GM21619 (cell line): ENCODE data around the gene GALNT7.
A peak's percentile ranks its signal among the peaks of the same experiment; 100 is the strongest.

Source experiments
- ATAC-seq: cut with Tn5 transposase; IDR thresholded peaks from one replicate; pipeline ENCODE4 v1.9.1; 2021; ENCODE audit not compliant: unreplicated experiment

Gene GALNT7

DNA sequence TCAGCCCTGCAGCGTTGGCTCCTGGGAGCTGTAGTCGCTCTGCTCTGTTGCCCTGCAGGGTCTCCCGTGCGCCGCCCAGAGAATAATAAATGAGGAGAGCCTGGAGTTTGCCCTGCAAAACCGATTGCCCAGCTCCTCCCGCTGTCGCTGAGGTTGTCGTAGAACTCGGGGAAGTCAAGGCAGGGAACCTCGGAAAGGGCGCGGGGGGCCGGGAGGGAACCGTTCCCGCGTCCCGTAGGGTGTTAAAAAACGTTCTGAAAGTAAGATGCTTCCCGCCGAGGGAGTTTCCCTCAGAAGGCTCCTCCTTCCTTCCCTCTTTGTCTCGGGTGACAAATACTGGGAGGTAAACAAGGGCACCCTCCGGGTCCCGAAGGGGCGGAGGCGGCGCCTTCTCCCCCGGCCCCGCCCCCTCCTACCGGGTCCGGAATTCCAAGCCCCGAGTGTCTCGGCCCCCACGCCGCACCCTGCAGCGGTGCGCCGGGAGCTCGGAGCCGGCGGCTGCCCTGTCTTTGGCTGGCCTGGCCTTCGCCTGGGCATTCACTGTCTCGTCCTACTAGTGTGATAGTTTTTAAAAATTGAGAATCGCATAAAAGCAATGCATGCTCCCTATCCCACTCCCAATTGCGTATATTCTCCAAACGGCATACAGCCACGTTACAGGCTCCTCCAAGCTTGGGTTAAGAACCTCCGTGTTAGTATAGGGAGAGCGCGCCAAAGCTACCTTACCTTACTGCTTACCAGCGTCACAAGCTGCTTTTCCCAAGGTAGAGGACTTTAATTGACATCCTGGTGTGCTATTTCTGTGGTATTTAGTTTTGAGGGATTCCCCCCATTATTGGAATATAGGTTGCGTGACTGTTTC lies 166.5 kb downstream of the GALNT7 start:
- ATAC-seq, result peak; percentile 38

DNA sequence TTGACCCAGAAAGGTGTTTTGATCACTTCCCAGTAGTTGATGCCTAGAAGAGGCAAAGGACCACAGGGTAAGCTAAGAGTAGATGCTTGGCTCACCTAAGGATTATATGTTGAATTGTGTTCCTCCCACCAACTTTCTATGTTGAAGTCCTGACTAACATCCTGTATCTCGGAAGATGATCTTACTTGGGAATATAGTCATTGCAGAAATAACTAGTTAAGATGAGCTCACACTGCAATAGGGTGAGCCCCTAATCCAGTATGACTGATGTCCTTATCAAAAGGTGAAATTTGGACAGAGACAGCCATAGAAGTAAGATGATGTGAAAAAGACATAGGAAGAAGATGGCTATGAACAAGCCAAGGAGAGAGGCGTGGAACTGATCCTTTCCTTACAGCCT lies 168.9 kb downstream of the GALNT7 start:
- no peak for ATAC-seq

DNA sequence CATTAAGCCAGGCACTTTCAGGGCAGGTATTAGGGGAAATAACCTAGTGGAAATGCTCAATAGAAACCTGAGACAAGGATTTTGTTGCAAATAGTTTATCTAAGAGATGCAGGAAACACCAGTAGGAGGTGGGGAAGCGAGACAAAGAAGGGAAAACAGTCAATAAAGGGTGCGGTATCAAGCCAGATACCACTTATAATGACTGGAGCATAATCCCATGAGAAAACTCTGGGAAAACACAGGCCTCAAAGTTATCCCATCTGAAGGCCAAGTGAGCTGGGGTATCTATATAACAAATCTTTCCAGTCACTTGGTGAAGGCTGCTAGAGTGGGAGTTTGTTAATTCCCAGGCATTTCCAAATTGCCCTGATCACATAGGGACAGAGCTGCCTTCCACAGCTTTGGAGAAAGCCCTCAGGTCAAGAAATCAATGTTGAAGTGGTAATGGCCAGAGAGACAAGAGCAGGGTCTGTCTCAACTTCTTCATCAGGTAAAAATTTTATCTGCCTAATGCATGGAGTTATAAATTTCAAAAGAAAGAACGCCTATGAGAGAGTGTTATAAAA lies 175.3 kb downstream of the GALNT7 start:
- no peak for ATAC-seq

DNA sequence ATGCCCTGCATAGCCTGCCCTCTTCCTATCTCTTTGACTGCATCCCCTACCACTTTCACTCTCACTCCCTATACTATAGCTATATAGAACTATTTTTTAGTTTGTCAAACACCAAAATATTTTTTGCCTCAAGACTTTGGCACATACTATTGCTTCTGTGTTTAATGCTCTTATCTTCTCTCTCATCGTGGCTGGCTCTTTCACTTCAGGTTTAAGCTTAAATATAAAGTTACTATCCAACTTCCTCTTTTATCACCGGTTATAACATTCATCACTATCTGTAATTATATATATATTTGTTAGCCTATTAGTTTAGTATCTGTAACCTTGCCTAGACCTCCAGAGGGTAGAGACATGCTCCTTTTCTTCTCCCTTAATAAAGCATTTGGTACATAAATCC lies 177.0 kb downstream of the GALNT7 start:
- ATAC-seq, result no peak

DNA sequence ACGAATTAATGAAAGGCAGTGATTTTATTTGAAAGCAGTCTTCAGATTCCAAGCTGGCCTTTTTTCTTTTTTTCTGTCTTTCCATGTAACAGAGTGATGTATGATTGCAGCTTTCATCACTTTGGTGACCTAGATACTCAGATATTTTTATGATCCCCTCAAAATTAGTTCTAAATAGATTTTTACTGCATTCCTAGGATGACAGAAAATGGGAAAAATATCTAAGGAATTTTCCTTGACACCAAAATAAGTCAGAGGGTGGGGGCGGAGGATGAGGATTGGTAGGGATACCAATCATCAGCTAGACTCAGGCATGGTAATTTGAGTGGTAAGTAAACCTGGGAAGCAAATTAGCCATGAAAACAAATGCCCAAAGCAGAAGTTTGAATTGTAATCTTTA lies 177.5 kb downstream of the GALNT7 start:
- ATAC-seq, result no peak

DNA sequence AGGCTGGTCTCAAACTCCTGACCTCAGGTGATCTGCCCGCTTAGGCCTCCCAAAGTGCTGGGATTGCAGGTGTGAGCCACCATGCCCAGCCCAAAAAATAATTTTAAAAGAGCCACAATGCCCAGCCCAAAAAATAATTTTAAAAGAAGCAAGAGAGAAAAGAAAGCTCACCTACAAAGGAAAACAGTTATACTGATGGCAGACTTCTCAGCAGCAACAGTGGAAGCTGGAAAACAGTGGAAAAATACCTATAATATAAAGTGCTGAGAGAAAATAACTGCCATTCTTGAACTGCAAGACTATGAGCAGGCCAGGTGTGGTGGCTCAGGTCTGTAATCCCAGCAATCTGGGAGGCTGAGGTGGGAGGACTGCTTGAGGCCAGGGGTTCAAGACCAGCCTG lies 178.9 kb downstream of the GALNT7 start:
- no peak for ATAC-seq

DNA sequence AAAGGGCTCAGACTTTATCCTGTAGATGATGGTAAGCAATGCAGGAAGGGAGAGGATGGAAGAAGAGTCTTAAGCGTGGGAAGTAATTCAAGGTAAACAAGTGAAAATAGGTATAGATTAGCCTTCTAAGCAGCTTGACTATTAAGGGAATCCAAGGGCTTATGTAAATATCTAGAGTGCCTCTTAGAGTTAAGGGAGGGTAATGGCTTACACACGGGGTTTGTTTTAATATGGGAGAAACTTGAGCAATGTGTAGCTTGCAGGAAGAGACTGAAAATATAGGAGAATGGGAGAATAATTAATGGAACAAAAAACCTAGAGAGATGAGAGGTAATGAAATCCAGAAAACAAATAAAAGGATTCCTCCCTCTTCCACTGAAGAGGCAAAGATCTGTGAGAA lies 189.3 kb downstream of the GALNT7 start:
- no peak for ATAC-seq

DNA sequence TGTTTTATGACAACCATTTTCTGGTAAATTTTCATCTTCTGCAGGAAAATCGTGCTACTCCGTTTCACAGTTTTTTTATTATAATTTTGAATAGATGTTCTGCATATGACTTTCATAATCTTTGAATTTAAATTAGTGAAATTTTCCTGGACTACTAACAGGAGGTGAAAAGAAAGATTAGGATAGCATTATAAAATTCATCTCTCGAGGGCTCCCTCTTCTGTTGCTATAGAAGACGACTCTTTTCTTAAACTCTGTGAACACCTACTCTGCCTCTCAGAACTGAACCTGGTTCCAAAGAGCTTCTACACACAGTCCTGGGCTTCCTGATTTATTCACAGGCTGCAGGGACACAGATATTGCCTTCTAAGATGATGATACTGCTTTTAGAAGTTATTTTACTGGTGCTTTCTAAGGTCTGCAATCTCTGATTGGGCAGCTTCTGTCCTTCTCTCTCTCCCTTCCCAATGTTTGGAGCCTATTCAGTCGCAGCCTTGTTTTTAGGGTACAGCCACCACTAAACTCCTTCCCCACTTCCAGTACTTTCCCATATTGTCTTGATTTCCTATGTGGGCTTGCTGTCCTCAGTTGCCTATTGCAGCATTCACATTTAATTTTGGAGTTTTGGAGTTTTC lies 192.1 kb downstream of the GALNT7 start:
- no peak for ATAC-seq

DNA sequence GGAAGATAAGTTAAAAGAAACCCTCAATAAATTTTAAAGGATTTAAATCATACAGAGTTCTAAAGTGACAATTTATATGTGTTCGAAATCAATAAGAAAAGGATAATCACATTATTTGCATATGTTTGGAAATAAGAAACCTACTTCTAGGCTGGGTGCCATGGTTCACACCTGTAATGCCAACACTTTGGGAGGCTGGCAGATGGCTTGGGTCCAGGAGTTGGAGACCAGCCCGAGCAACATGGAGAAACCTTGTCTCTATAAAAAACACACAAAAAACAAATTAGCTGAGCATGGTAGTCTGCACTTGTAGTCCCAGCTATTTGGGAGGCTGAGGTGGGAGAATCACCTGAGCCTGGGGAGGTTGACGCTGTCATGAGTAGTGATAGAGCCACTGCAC lies 194.1 kb downstream of the GALNT7 start:
- ATAC-seq, result no peak

DNA sequence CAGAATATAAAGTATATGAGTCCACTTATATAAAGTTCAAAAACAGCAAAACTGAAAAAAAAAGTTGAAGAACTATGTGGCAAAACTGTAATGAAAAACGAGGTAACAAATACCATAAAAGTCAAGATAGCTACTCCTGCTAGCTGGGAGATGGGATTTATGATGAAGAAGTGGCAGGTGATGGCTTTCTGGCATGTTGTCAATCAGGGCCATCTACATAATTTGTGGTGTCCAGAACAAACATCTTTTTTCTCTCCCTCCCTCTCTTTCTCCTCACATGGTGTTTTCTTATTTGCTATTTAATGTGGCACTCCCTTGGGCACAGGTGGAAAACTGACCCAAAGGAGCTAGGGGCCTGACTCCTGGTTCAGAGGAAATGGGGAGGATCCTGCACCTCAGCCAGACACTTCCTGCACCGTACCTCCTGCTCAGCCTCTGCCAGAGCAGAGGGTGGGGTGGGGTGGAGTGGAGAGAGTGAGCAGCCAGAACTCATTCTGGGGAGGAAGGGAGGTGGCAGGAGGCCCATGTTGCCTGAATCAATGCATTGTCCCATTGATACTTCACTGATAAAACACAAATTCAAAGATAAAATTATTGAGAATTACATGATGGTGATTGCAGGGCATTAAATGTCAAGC lies 196.9 kb downstream of the GALNT7 start:
- no peak for ATAC-seq

DNA sequence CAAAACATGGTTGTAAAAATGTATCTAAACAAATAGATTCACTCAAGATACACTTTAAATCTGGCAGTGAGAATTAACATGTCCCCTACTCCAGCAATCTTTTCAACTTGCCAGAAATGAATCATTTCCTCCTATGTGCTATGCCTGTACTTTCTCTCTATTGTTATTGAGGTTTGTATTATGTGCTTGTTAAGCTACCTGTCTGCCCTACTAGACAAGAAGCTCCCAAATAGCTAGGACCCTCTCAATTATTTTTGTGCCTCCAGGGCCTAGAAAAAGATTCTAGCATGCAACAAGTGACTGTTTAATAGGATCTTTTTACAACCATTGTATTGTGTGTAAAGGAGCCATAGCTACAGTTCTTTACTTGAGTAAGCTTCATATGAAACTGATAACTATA lies 198.7 kb downstream of the GALNT7 start:
- peak; percentile 17 for ATAC-seq

DNA sequence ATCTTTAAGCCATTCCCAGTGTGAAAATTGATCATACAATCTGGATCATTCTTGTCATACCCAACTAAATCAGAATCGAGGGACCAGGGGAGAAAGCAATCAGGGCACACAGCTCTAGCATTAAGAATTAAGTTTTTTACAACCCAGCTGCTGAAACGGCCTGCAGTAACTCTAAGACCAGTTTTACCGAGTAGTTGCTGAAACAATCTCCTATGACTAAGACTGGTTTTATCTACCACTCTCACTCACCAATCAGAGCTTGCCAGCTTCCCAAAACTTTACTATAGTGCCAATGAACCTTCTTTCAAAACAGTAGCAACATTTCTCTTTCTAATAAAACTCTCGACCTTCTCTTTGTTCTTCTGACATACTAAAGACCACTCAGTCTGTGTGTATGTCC lies 199.3 kb downstream of the GALNT7 start:
- no peak for ATAC-seq

DNA sequence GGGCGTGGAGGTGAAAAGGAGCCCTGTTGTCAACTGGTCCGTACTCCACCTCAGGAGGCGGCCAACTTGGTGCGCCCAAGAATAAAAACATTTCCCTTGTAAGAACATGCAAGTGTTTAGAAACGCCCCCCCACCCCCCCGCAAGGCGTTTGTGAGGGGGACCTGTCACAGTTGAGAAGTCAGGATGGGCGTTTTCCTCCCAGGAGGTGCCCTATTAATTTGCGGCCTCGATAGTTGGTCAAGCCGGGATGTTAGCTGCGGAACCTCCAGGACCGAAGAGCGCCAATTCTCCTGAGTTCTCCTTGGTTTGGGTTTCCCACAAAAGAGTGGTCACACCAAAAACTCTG lies 201.5 kb downstream of the GALNT7 start:
- ATAC-seq, result peak; percentile 2

DNA sequence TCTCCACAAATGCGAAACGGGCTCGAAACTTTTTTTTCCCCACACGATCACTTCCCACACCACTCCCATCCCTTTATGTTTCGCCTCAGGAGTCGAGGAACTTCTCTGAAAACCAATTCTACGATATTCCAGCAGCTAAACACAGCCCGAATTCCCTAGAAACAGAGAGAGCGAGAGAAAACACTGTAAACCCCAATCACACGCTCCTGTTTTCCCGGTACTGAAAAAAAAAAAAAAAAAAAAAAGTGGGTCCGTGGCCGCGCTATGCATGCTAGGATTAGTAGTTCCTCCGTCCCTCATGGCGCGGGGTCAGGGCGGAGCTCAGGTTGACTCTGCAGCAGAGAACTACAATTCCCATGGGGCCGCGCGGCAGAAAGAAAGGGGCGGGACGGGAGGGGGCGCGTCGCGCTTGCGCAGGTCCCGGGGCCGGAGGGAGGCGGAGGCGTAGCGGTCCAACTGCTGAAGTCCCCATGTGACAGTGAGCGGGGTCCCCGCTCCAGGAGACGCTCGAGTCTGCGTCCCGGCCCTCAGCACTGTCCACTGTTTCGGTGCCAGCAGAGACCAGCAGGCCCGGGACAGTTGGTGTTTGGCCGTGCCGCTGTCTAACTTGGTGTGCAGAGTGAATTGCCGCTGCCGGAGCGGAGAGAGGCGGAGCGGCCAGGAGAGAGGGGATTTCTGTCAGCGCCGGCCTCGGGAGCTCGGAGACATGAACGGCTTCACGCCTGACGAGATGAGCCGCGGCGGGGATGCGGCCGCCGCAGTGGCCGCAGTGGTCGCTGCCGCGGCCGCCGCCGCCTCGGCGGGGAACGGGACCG lies 202.1 kb downstream of the GALNT7 start, which contains the start of gene SAP30:
Gene SAP30 (plus strand): TSS at position 478 of the 815 bp plus-strand sequence. CDS start 229 bp downstream, at position 707.
- peak; percentile 63 for ATAC-seq

DNA sequence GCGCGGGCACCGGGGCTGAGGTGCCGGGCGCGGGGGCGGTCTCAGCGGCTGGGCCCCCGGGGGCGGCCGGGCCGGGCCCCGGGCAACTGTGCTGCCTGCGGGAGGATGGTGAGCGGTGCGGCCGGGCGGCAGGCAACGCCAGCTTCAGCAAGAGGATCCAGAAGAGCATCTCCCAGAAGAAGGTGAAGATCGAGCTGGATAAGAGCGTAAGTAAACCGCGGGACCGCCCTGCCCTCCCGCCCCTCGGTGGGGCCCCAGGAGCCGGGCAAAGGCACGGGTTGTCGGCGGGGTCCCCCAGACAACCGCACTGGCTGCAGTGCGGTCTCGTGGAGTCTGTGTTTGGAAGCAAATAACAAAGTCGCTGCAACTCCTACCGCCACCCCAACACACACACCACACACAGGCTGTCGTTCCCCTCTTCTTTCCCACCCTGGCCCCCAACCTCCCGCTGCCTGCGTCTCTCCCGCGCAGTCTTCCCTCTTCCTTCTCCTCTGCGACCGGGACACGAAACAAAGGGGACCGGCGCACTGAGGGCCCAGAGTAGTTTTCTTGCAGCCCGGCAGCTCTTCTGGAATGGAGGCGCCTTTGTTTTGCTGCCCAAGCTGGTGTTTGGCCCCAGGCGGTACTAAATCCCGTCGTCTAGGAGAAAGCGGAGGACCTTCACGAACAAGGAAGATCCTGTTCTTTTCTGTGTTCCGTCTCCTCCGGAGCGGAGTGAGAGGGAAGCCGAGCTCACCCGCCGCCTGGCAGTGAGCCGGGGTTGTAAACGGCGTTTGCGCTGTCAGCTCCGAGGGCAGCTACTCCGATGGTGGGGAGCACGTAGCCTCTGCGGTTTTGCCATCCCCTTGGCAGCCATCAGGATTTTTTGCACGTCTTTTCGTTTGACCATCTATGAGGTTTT lies 202.9 kb downstream of the GALNT7 start:
- ATAC-seq, result peak; percentile 15
